NOMO-1 treated with dmso at 0.1 percent for 144 hours (cell line): Measurements from ENCODE around the gene STRBP.

Experiments
- DNase-seq: peaks from one replicate; lab custom pipeline; 2025; ENCODE audit not compliant: unreplicated experiment; lab: John Stamatoyannopoulos, UW

The STRBP gene

GRCh38 chr9:123072407-123072995 is 195.9 kb downstream of the STRBP start:
- no peak for DNase-seq
